ENCODE measurements around the gene ADIPOR2. TPM values are rescaled to one million over a fixed set of nuclear protein-coding genes. Genes with fewer than 3 reads are reported as not detected.
"Not testable (repeated sequence)": the region's sequence is repeated elsewhere in the genome, so short reads cannot be mapped to it uniquely, and the experiment has no call there.

ADIPOR2 gene
- total RNA-seq, 4 donors from 2014 or later = 46.0 to 59.3 (median 52.4) TPM

DNA sequence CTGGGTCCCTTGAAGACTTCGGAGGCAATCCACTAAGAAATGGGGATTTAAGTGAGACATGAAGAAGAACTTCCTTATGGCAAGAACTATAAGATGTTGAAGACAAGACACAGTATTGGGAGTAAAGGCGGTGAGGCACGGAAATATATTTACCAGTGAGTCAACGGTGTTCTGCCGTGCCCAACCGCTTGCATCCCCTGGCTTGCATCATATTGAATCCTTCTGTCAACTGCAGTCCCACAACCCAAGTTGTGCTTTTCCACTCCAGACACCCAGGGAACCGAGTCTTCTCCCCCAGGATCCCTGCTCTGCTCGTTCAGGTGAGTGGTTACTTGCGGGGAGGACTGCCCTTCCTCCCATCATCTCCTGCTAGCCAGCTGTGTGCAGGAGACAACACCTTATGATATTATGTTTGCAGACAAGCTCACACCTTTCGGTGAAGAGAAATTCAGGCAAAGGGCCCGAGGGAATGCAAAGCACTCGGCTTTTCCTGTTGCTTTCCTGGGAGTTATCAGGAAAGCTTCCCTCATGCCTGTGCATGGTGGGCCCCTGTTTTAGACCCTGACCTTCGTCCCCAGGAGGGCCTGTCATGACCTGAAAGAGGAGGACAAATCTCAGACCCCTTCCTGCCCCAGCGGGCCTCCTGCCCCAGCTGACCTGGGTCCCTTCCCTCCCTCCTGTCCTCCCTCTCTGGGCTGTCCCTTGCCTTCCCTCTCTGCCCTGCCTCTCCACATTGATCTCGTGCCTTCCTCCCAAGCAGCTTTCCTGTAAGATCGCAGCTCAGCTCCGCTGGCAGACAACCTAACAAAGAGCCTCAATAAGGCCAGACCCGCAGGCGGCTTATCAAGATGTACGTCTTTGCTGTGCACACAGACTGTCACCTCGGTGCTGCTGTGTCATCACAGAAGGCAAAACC lies 125.2 kb downstream of the ADIPOR2 start:
- TF ChIP-seq, protein P1, sequence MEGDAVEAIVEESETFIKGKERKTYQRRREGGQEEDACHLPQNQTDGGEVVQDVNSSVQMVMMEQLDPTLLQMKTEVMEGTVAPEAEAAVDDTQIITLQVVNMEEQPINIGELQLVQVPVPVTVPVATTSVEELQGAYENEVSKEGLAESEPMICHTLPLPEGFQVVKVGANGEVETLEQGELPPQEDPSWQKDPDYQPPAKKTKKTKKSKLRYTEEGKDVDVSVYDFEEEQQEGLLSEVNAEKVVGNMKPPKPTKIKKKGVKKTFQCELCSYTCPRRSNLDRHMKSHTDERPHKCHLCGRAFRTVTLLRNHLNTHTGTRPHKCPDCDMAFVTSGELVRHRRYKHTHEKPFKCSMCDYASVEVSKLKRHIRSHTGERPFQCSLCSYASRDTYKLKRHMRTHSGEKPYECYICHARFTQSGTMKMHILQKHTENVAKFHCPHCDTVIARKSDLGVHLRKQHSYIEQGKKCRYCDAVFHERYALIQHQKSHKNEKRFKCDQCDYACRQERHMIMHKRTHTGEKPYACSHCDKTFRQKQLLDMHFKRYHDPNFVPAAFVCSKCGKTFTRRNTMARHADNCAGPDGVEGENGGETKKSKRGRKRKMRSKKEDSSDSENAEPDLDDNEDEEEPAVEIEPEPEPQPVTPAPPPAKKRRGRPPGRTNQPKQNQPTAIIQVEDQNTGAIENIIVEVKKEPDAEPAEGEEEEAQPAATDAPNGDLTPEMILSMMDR (IDR thresholded peaks at IDR 0.05) = no peak
- TF ChIP-seq POLR2A (IDR thresholded peaks at IDR 0.05) = no peak
- intact Hi-C loops (cut with DNase I) = no loop called here
- no peak overlapping the region for H3K4me3 ChIP-seq (replicated peaks in 1 of 3)
- no peak for DNase-seq
- H3K36me3 ChIP-seq = no peaks in the 10 kb centered on the region
- peaks cover 0 to 2% of the 10 kb centered on the region in 2 donors for H3K4me1 ChIP-seq
- no peaks in the 10 kb centered on the region for H3K9me3 ChIP-seq
- no peak overlapping the region for H3K27ac ChIP-seq
- WGBS, 2 donors = 63 to 72% methylated on average over 21 of the region's 21 CpGs
- no peaks in the 10 kb centered on the region for H3K27me3 ChIP-seq

DNA sequence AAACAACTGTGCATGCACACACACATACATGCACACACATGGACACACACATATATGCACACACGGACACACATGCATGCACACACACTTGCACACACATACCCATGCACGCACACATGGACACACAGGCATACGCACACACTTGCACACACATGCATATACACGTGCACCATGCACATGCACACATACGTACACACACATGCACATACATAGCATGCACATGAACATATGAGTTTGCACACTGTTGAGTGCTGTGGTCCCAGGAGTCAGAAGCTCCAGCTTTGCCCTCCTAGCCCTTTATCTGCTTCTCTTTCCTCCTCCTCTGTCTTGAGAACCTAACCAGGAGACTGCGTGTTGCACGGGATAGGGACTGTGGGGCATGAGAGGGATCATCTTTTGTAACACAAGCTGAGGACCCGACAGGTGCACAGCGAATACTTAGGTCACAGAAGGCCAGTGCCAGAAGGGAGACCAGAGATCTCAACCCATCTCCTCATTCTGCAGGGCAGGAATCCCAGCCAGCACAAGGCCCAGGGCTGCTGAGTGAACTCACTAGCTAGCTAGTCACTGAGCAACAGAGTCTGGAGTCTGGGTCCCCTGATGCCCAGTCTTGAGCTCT lies 126.0 kb downstream of the ADIPOR2 start:
- Histone ChIP-seq H3K4me1 (no peaks in the 10 kb centered on the region), H3K4me3 (replicated peaks in 1 of 3) (no peak overlapping the region), H3K27me3 (no peaks in the 10 kb centered on the region), H3K36me3 (no peaks in the 10 kb centered on the region), H3K9me3 (no peaks in the 10 kb centered on the region), H3K27ac (no peak overlapping the region)
- no peak for TF ChIP-seq POLR2A (IDR thresholded peaks at IDR 0.05)
- TF ChIP-seq, protein P1 (IDR thresholded peaks at IDR 0.05) = no peak
- DNase-seq = no peak
- 93 to 95% methylated on average over 9 of the region's 9 CpGs for WGBS, 2 donors
- intact Hi-C loops (cut with DNase I) = no loop called here

DNA sequence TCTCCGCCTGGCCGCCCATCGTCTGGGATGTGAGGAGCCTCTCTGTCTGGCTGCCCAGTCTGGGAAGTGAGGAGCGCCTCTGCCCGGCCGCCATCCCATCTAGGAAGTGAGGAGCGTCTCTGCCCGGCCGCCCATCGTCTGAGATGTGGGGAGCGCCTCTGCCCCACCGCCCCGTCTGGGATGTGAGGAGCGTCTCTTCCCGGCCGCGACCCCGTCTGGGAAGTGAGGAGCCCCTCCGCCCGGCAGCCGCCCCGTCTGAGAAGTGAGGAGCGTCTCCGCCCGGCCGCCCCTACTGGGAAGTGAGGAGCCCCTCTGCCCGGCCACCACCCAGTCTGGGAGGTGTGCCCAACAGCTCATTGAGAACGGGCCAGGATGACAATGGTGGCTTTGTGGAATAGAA lies 127.1 kb downstream of the ADIPOR2 start:
- H3K9me3 ChIP-seq; H3K27ac ChIP-seq; intact Hi-C loops (cut with DNase I); DNase-seq; H3K4me3 ChIP-seq (replicated peaks in 1 of 3); H3K4me1 ChIP-seq; H3K27me3 ChIP-seq; H3K36me3 ChIP-seq: not testable (repeated sequence)
- 89 to 93% methylated on average over 3 to 10 of the region's 28 CpGs for WGBS, 2 donors

GRCh38 chr12:1819050-1819449 lies 128.2 kb downstream of the ADIPOR2 start:
- no peaks in the 10 kb centered on the region for H3K27me3 ChIP-seq
- no peak overlapping the region for H3K27ac ChIP-seq
- intact Hi-C loops (cut with DNase I) = no loop called here
- H3K4me3 ChIP-seq (replicated peaks in 1 of 3) = no peak overlapping the region
- no peaks in the 10 kb centered on the region for H3K36me3 ChIP-seq
- TF ChIP-seq, protein P1 (IDR thresholded peaks at IDR 0.05) = no peak
- no peak for TF ChIP-seq POLR2A (IDR thresholded peaks at IDR 0.05)
- no peak for DNase-seq
- WGBS, 2 donors = 67 to 71% methylated on average over 9 of the region's 9 CpGs
- no peaks in the 10 kb centered on the region for H3K4me1 ChIP-seq
- H3K9me3 ChIP-seq = no peaks in the 10 kb centered on the region

DNA sequence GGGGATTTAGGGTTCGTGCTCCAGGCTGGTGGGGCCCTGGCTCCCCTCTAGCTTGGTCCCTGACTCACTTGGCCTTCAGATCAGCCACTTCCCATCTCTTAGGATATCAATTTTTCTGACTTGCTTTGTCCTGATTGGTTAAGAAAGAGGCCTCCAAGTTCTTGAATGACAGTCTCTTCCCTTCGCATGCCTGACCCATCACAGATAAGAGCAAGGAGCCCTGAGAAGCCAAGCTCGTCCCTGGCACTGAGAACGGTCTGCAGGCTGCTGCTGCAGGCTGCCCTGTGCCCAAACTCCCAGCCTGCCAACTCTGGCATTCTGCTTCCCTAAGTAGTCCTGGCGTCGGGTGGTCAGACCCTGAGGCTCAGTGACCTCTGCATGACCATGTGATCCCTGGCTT lies 128.7 kb downstream of the ADIPOR2 start:
- Histone ChIP-seq H3K27me3 (no peaks in the 10 kb centered on the region), H3K27ac (no peak overlapping the region), H3K4me3 (replicated peaks in 1 of 3) (no peak overlapping the region), H3K9me3 (no peaks in the 10 kb centered on the region), H3K36me3 (no peaks in the 10 kb centered on the region), H3K4me1 (no peaks in the 10 kb centered on the region)
- DNase-seq = no peak
- 54 to 61% methylated on average over 6 of the region's 6 CpGs for WGBS, 2 donors
- no peak for TF ChIP-seq POLR2A (IDR thresholded peaks at IDR 0.05)
- TF ChIP-seq, protein P1 (IDR thresholded peaks at IDR 0.05) = no peak
- intact Hi-C loops (cut with DNase I) = no loop called here
